SK-N-SH treated with all-trans-retinoic acid at 6 μM for 48 hours (cell line): Measurements from ENCODE around the gene IRS1.

ENCODE experiments used
- ATAC-seq: fragments of 200-7000 bp; cut with Tn5 transposase; 3 replicates; pipeline ENCODE4 v1.9.1; 2020; ENCODE audit warnings: mild to moderate bottlenecking, moderate library complexity
- ARNTL ChIP-seq: fragments of 450-650 bp; formaldehyde crosslinking; IDR thresholded peaks from 2 replicates; pipeline ENCODE4 v1.5.0; 2020; ENCODE audit warnings: low read depth, mild to moderate bottlenecking, moderate library complexity, borderline replicate concordance
- BACH2 ChIP-seq: fragments of 250-450 bp; sonication (Bioruptor Pico); IDR thresholded peaks from 2 replicates; pipeline ENCODE4 v1.9.0; 2021; ENCODE audit warnings: mild to moderate bottlenecking, borderline replicate concordance
- GLIS3 ChIP-seq: fragments of 250-450 bp; sonication (Bioruptor Pico); IDR thresholded peaks from 2 replicates; pipeline ENCODE4 v1.5.0; 2020; ENCODE audit warnings: mild to moderate bottlenecking, moderate library complexity
- OSR1 ChIP-seq: fragments of 250-450 bp; sonication (Bioruptor Pico); IDR thresholded peaks from 2 replicates; pipeline ENCODE4 v1.8.0; 2022; ENCODE audit warnings: moderate library complexity, mild to moderate bottlenecking, inconsistent platforms
- PPARA ChIP-seq: fragments of 250-450 bp; sonication (Bioruptor Pico); IDR thresholded peaks from 2 replicates; pipeline ENCODE4 v1.5.0; 2020; ENCODE audit warnings: mild to moderate bottlenecking, borderline replicate concordance
- SNAI2 ChIP-seq: fragments of 250-450 bp; sonication (Bioruptor Pico); IDR thresholded peaks from 2 replicates; pipeline ENCODE4 v1.5.0; 2020; ENCODE audit warnings: mild to moderate bottlenecking, moderate library complexity
- TCF4 ChIP-seq: fragments of 250-450 bp; sonication (Bioruptor Pico); IDR thresholded peaks from 2 replicates; pipeline ENCODE4 v1.8.0; 2021; ENCODE audit warnings: mild to moderate bottlenecking, moderate library complexity, borderline replicate concordance
- TOX ChIP-seq: fragments of 250-450 bp; sonication (Bioruptor Pico); IDR thresholded peaks from 2 replicates; pipeline ENCODE4 v1.8.0; 2021; ENCODE audit warnings: mild to moderate bottlenecking, moderate library complexity, borderline replicate concordance
- ZC3H10 ChIP-seq: fragments of 250-450 bp; sonication (Bioruptor Pico); IDR thresholded peaks from 2 replicates; pipeline ENCODE4 v1.5.1; 2021; ENCODE audit warnings: mild to moderate bottlenecking, moderate library complexity
- ZFP3 ChIP-seq: fragments of 250-450 bp; sonication (Bioruptor Pico); IDR thresholded peaks from 2 replicates; pipeline ENCODE4 v1.5.0; 2020; ENCODE audit warnings: mild to moderate bottlenecking, moderate library complexity
- ZFP30 ChIP-seq: fragments of 450-650 bp; formaldehyde crosslinking; IDR thresholded peaks from 2 replicates; pipeline ENCODE4 v1.5.0; 2022; ENCODE audit warnings: mild to moderate bottlenecking, moderate library complexity
- ZNF70 ChIP-seq: fragments of 450-650 bp; formaldehyde crosslinking; IDR thresholded peaks from 2 replicates; pipeline ENCODE4 v1.5.0; 2020; ENCODE audit warnings: mild to moderate bottlenecking, moderate library complexity
- ZNF8 ChIP-seq: fragments of 450-650 bp; formaldehyde crosslinking; IDR thresholded peaks from 2 replicates; pipeline ENCODE4 v1.5.0; 2020; ENCODE audit warnings: mild to moderate bottlenecking, moderate library complexity
- TF ChIP-seq, protein P1 (sequence below): fragments of 250-450 bp; sonication (Bioruptor Pico); IDR thresholded peaks from 2 replicates; pipeline ENCODE4 v1.5.0; 2020; ENCODE audit warnings: mild to moderate bottlenecking, moderate library complexity
- TF ChIP-seq, protein P2 (sequence below): fragments of 250-450 bp; sonication (Bioruptor Pico); IDR thresholded peaks from 2 replicates; pipeline ENCODE4 v1.8.0; 2020; ENCODE audit warnings: mild to moderate bottlenecking, moderate library complexity, borderline replicate concordance
- TF ChIP-seq, protein P3 (sequence below): fragments of 250-450 bp; sonication (Bioruptor Pico); IDR thresholded peaks from 2 replicates; pipeline ENCODE4 v1.5.1; 2020; ENCODE audit warnings: low read depth, mild to moderate bottlenecking, moderate library complexity
- TF ChIP-seq, protein P4 (sequence below): fragments of 250-450 bp; sonication (Bioruptor Pico); IDR thresholded peaks from 2 replicates; pipeline ENCODE4 v1.5.1; 2021; ENCODE audit warnings: mild to moderate bottlenecking, moderate library complexity

IRS1 gene

DNA sequence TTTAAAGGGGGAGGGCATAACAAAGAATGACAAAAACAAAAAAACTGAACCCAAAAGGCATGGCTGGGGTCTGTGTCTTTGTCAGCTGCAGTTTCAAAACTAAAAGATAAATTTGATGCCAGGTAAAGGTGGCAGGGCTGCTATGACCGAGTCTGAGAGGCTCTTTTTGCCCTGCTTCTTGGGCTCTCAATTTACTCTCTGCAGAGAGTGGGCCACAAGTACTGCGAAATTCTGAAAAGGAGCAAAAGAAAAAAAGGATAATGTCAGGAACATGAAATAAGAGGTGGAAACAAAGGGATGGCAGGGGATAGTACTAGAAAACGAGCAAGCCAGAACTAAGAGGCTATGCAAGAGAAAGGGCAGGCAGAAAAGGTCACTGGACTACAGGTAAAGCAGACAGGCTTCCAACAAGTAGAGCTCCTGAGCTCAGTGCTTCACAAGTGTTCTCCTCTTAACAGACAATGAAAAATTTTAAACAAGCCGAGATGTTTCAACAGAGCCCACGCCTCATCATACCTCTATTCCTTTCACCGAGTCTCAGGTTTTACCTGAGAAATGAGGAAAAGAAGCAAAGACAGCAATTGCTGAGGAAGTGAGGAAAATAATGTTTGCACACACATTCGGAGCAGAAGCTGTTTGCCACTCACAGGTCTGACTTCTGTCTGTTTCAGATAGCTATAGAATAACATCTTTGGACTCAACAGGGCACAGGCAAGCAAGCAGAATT is 7.3 kb downstream of the IRS1 start (continued):
- TF ChIP-seq, protein P1, sequence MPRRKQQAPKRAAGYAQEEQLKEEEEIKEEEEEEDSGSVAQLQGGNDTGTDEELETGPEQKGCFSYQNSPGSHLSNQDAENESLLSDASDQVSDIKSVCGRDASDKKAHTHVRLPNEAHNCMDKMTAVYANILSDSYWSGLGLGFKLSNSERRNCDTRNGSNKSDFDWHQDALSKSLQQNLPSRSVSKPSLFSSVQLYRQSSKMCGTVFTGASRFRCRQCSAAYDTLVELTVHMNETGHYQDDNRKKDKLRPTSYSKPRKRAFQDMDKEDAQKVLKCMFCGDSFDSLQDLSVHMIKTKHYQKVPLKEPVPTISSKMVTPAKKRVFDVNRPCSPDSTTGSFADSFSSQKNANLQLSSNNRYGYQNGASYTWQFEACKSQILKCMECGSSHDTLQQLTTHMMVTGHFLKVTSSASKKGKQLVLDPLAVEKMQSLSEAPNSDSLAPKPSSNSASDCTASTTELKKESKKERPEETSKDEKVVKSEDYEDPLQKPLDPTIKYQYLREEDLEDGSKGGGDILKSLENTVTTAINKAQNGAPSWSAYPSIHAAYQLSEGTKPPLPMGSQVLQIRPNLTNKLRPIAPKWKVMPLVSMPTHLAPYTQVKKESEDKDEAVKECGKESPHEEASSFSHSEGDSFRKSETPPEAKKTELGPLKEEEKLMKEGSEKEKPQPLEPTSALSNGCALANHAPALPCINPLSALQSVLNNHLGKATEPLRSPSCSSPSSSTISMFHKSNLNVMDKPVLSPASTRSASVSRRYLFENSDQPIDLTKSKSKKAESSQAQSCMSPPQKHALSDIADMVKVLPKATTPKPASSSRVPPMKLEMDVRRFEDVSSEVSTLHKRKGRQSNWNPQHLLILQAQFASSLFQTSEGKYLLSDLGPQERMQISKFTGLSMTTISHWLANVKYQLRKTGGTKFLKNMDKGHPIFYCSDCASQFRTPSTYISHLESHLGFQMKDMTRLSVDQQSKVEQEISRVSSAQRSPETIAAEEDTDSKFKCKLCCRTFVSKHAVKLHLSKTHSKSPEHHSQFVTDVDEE (CRISPR knock-in tag) = no peak
- TF ChIP-seq SNAI2 (CRISPR knock-in tag) = no peak
- TF ChIP-seq ARNTL (CRISPR knock-in tag) = no peak
- no peak for TF ChIP-seq OSR1

DNA sequence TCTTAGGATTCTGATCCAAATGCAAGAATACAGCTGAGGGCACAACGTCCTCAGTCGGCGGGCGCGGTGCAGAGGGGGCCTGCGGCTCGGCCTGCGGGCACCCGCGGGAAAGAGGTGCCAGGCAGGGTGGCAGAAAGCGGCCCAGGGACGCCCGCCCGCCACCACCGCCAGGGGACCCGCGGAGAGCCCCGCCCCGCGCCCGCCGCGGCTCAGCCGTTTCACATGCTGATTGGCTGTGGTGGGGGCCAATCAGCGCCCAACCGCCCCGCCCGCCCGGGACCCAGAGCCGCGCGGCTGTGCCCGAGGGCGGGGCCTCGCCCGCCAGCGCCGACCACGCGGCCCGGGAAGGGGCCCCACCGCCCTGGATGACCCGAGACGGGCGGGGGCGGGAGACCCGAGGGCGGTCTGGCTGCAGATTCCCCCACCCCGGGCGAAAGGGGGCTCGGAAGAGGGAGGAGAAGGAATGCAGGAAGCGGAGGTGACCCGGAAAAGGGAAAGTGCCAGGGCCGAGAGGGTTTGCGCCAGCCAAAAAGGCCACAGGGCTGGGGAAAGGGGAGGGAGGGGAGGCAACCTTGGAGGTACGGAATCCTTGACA is 8.0 kb downstream of the IRS1 start:
- peak; percentile 90 for ATAC-seq
- no peak for TF ChIP-seq SNAI2 (CRISPR knock-in tag)
- TF ChIP-seq, protein P2, sequence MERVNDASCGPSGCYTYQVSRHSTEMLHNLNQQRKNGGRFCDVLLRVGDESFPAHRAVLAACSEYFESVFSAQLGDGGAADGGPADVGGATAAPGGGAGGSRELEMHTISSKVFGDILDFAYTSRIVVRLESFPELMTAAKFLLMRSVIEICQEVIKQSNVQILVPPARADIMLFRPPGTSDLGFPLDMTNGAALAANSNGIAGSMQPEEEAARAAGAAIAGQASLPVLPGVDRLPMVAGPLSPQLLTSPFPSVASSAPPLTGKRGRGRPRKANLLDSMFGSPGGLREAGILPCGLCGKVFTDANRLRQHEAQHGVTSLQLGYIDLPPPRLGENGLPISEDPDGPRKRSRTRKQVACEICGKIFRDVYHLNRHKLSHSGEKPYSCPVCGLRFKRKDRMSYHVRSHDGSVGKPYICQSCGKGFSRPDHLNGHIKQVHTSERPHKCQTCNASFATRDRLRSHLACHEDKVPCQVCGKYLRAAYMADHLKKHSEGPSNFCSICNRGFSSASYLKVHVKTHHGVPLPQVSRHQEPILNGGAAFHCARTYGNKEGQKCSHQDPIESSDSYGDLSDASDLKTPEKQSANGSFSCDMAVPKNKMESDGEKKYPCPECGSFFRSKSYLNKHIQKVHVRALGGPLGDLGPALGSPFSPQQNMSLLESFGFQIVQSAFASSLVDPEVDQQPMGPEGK (CRISPR knock-in tag) = peak; percentile 46; the same call in 1 of the 2 replicates
- no peak for TF ChIP-seq ARNTL (CRISPR knock-in tag)

DNA sequence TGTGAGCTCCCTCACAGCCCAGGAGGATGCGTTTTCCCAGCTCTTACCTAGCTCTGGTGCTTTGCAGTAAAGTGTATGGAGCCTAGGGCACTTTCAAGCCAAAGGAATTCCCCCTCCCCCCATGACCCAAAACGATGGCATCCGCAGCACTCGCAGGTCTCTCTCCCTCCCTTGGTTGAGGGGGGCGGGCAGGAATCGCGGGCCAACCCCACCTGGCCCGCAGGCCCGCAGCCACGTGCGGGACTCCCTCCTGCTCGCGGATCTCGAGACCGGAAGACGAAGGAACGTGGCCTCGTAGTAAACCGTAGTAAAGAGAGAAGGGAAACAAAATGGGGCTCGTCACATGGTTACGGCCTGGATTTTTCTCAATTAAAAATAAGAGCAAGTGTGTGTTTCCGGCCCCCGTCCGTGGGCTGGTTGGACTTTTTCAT is 8.5 kb downstream of the IRS1 start:
- no peak; the same call in 2 of the 3 replicates for ATAC-seq
- TF ChIP-seq ZNF70 (CRISPR knock-in tag) (no peak), SNAI2 (CRISPR knock-in tag) (0 out of 2 replicates have a peak, but pooled peaks have one; percentile 55), ZC3H10 (no peak), TCF4 (CRISPR knock-in tag) (no peak), ZFP3 (peak; percentile 38; the same call in 1 of the 2 replicates), GLIS3 (CRISPR knock-in tag) (no peak)

DNA sequence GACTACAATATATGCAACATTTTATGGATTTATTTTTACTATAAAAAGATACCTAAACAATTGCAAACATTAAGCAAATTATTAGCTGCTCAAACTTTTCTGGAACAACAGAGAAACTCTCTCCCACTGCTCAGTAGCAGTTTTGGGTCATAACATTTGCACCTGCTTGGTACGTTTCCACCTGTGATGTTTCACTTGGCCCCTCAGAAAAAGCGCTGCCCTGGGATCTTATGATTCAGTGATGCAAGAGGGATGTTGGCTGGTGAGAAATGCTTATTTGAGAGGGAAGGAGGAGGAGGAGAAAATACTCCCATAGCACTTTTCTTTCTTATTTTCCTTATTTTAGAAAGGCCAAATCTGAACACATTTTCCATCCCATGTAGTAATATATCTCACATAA is 9.2 kb downstream of the IRS1 start:
- TF ChIP-seq BACH2 (CRISPR knock-in tag) (no peak), ZNF8 (no peak), GLIS3 (CRISPR knock-in tag) (no peak), ZFP3 (no peak), ZFP30 (CRISPR knock-in tag) (no peak), PPARA (CRISPR knock-in tag) (no peak), SNAI2 (CRISPR knock-in tag) (no peak), ZNF70 (CRISPR knock-in tag) (no peak), TCF4 (CRISPR knock-in tag) (no peak), TOX (CRISPR knock-in tag) (no peak)
- TF ChIP-seq, protein P3, sequence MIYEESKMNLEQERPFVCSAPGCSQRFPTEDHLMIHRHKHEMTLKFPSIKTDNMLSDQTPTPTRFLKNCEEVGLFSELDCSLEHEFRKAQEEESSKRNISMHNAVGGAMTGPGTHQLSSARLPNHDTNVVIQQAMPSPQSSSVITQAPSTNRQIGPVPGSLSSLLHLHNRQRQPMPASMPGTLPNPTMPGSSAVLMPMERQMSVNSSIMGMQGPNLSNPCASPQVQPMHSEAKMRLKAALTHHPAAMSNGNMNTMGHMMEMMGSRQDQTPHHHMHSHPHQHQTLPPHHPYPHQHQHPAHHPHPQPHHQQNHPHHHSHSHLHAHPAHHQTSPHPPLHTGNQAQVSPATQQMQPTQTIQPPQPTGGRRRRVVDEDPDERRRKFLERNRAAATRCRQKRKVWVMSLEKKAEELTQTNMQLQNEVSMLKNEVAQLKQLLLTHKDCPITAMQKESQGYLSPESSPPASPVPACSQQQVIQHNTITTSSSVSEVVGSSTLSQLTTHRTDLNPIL = no peak
- TF ChIP-seq, protein P4, sequence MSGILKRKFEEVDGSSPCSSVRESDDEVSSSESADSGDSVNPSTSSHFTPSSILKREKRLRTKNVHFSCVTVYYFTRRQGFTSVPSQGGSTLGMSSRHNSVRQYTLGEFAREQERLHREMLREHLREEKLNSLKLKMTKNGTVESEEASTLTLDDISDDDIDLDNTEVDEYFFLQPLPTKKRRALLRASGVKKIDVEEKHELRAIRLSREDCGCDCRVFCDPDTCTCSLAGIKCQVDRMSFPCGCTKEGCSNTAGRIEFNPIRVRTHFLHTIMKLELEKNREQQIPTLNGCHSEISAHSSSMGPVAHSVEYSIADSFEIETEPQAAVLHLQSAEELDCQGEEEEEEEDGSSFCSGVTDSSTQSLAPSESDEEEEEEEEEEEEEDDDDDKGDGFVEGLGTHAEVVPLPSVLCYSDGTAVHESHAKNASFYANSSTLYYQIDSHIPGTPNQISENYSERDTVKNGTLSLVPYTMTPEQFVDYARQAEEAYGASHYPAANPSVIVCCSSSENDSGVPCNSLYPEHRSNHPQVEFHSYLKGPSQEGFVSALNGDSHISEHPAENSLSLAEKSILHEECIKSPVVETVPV = no peak
- TF ChIP-seq, protein P1 (CRISPR knock-in tag) = no peak
- no peak for ATAC-seq
